ENCODE data around the gene ARCN1.

DNA sequence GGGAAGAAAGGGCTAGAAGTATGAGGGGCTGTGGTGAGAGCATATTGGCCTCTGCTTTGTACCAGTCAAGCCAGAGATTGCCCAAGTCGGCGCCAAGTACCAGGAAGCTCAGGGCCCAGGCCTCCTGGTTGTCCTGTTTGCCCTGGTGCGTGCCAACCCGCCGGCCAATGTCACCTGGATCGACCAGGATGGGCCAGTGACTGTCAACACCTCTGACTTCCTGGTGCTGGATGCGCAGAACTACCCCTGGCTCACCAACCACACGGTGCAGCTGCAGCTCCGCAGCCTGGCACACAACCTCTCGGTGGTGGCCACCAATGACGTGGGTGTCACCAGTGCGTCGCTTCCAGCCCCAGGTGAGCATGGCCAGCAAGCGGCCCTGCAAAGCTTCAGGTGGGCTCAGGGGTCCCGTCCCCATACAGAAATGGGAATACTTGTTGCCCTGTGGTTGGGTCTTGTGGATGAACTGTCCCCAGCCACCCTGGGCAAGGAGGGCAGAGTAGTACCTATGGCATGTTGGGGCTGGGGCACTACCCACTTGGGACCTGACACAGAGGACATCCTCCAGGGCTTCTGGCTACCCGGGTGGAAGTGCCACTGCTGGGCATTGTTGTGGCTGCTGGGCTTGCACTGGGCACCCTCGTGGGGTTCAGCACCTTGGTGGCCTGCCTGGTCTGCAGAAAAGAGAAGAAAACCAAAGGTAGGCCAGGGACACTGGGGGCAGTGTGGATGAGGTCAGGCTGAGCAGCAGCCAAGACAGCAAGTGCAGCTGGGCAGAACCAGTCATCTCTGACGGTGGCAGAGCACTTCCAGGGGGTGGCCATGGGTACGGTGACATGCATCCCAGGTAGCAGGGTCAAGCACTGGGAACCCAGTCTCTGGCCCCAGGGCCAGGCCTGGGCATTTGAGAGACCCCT lies 39.1 kb upstream of the ARCN1 start:
- TF ChIP-seq, protein P1, sequence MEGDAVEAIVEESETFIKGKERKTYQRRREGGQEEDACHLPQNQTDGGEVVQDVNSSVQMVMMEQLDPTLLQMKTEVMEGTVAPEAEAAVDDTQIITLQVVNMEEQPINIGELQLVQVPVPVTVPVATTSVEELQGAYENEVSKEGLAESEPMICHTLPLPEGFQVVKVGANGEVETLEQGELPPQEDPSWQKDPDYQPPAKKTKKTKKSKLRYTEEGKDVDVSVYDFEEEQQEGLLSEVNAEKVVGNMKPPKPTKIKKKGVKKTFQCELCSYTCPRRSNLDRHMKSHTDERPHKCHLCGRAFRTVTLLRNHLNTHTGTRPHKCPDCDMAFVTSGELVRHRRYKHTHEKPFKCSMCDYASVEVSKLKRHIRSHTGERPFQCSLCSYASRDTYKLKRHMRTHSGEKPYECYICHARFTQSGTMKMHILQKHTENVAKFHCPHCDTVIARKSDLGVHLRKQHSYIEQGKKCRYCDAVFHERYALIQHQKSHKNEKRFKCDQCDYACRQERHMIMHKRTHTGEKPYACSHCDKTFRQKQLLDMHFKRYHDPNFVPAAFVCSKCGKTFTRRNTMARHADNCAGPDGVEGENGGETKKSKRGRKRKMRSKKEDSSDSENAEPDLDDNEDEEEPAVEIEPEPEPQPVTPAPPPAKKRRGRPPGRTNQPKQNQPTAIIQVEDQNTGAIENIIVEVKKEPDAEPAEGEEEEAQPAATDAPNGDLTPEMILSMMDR (IDR thresholded peaks at IDR 0.05) = no peak
- TF ChIP-seq RFX5 (IDR thresholded peaks at IDR 0.05) = no peak
- TF ChIP-seq CHD2 (IDR thresholded peaks at IDR 0.05; ENCODE audit: low read length, partially characterized antibody) = no peak
